Activated gamma-delta T cell (primary cell): ENCODE data around the gene TMEM61.
"Not testable (repeated sequence)": the region's sequence is repeated elsewhere in the genome, so short reads cannot be mapped to it uniquely, and the experiment has no call there.

Experiments
- DNase-seq: peaks from one replicate; lab custom pipeline; 2025; lab: John Stamatoyannopoulos, UW

The TMEM61 gene

GRCh38 chr1:55001311-55001710 is 20.9 kb downstream of the TMEM61 start:
- no peak for DNase-seq

GRCh38 chr1:55002686-55003085 is 22.3 kb downstream of the TMEM61 start:
- DNase-seq = no peak

GRCh38 chr1:55005351-55006140 is 25.1 kb downstream of the TMEM61 start:
- no peak for DNase-seq

- no peak for DNase-seq
These were observed 26.5 kb downstream of the TMEM61 start for GRCh38 chr1:55006931-55007330.

GRCh38 chr1:55007625-55008024 is 27.2 kb downstream of the TMEM61 start:
- DNase-seq = no peak

GRCh38 chr1:55010194-55010886 is 29.9 kb downstream of the TMEM61 start:
- no peak for DNase-seq

- no peak for DNase-seq
These were observed 30.4 kb downstream of the TMEM61 start for GRCh38 chr1:55010887-55011217.

- no peak for DNase-seq
These were observed 32.2 kb downstream of the TMEM61 start for GRCh38 chr1:55012661-55013060.

- DNase-seq = no peak
These were observed 34.7 kb downstream of the TMEM61 start for GRCh38 chr1:55015123-55015522.

- DNase-seq = no peak
These were observed 35.5 kb downstream of the TMEM61 start for GRCh38 chr1:55015731-55016620.

- DNase-seq = no peak
These were observed 38.0 kb downstream of the TMEM61 start for GRCh38 chr1:55018395-55018794.

- DNase-seq = no peak
These were observed 41.6 kb downstream of the TMEM61 start for GRCh38 chr1:55021942-55022546.

GRCh38 chr1:55024163-55024562 is 43.7 kb downstream of the TMEM61 start:
- DNase-seq = not testable (repeated sequence)

- DNase-seq = not testable (repeated sequence)
These were observed 46.3 kb downstream of the TMEM61 start for GRCh38 chr1:55026682-55027081.

GRCh38 chr1:55031098-55031497 is 50.7 kb downstream of the TMEM61 start:
- DNase-seq = not testable (repeated sequence)

GRCh38 chr1:55033265-55033614 is 52.8 kb downstream of the TMEM61 start:
- no peak for DNase-seq

GRCh38 chr1:55034476-55035133 is 54.2 kb downstream of the TMEM61 start:
- DNase-seq = no peak

GRCh38 chr1:55035904-55036303 is 55.5 kb downstream of the TMEM61 start:
- DNase-seq = no peak

- DNase-seq = no peak
These were observed 57.5 kb downstream of the TMEM61 start for GRCh38 chr1:55037733-55038551.

- no peak for DNase-seq
These were observed 58.1 kb downstream of the TMEM61 start for GRCh38 chr1:55038552-55038838.

GRCh38 chr1:55038974-55039341 is 58.5 kb downstream of the TMEM61 start:
- no peak for DNase-seq
